DMS 273 (cell line): ENCODE measurements around the gene BBS9.
A peak's percentile ranks its signal among the peaks of the same experiment; 100 is the strongest.
"Not testable (repeated sequence)": the region's sequence is repeated elsewhere in the genome, so short reads cannot be mapped to it uniquely, and the experiment has no call there.

Source experiments
- DNase-seq: peaks from one replicate; lab custom pipeline; 2025; ENCODE audit not compliant: unreplicated experiment; lab: John Stamatoyannopoulos, UW

The BBS9 gene

GRCh38 chr7:33271839-33272371, 142.5 kb downstream of the BBS9 start:
- DNase-seq, result not testable (repeated sequence)

DNA sequence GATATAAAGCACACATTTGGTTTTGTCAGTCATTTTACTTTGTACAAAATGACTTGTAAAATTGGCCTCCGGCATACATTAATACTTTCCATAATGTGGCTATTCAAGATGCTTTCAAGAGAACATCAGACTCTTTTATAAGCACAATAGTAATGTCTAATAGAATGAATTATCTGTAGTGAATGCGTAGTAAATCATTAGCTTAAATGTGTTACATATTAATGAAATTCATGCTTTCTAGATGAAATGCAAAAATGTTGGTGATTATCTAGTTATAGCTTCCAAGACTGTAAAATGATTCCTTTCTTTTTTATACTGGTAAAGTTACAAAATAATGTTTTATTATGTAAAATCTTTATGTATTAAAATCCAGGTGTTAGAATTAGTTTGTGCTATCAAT, 144.0 kb downstream of the BBS9 start:
- no peak for DNase-seq

- no peak for DNase-seq
Observed at GRCh38 chr7:33276325-33276724, 147.0 kb downstream of the BBS9 start.

- DNase-seq, result no peak
Observed at GRCh38 chr7:33276729-33277128, 147.4 kb downstream of the BBS9 start.

- no peak for DNase-seq
Observed at GRCh38 chr7:33278095-33278494, 148.7 kb downstream of the BBS9 start.

DNA sequence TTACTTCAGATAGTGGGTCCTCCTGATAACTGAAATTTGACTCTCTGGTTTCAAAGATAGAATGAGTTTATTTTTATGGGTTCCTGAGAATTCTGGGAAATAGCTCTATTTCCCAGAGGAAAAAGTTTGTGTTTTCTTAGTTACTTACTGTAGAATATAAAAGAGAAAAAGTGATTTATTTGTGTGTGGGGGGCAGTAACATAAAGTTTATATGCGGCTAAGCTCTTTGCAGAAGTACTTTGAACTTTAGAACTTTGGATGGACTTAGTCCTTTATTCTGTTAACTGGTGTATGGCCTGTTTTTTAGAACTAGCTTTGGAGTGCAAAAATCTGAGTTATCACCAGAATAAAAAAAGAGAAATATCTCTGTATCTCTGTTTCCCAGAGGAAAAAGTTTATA, 157.1 kb downstream of the BBS9 start:
- DNase-seq, result no peak

DNA sequence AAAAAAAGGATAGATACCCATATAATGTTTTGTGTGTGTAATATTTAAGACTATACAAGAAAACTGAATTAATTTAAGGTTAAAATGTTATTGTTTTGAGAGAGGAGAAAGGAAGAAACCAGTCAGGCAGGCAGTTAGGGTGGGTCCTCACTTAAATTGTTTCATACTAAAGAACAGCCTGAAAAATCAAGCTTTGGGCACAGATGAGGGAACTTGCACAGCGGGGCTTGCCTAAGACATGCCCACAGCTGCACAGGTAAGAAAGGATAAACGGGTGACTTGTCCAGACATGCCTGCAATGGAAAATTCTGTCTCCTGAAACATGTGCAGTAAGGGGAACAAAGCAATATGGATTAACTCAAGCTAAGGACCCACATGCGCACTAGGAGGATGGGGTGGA, 158.4 kb downstream of the BBS9 start:
- no peak for DNase-seq

- no peak for DNase-seq
Observed at GRCh38 chr7:33298848-33299247, 169.5 kb downstream of the BBS9 start.

DNA sequence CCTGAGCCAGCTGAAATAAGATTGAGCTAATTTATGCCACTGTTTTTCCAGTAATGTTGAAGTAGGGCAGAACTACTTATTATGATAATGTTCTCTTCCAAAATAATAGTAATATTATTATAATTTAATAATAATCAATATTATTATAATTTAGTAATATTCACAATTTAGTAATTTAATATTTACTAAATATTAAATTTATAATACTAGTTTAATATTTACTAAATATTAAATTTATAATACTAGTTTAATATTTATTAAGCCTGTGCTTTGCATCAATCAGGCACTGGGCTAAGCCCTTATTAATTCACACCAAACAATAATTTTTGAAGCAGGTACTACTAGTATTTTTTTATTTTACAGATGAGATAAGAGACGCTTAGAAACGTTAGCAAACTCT, 170.1 kb downstream of the BBS9 start:
- no peak for DNase-seq

GRCh38 chr7:33300131-33300530, 170.8 kb downstream of the BBS9 start:
- DNase-seq, result peak; percentile 14

GRCh38 chr7:33300742-33301141, 171.4 kb downstream of the BBS9 start:
- DNase-seq, result no peak

GRCh38 chr7:33303978-33304557, 174.7 kb downstream of the BBS9 start:
- not testable (repeated sequence) for DNase-seq

DNA sequence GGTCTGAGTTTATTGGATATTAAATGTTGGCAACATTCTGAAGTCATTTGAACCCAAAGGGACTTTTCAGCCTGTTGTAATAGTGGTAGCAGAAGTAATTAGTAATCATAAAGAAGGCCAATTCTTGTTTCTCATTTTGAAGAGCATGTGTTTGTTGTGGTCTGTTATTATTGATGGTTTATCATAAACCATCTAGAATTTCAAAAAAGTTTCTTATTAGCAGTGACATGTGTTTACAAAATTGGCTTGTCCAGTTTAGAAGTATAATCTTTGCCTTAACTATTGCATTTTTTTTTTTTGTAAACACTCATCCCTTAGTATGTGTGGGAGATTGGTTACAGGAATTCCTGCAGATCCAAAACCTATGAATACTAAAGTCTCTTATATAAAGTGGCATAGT, 177.8 kb downstream of the BBS9 start:
- no peak for DNase-seq

DNA sequence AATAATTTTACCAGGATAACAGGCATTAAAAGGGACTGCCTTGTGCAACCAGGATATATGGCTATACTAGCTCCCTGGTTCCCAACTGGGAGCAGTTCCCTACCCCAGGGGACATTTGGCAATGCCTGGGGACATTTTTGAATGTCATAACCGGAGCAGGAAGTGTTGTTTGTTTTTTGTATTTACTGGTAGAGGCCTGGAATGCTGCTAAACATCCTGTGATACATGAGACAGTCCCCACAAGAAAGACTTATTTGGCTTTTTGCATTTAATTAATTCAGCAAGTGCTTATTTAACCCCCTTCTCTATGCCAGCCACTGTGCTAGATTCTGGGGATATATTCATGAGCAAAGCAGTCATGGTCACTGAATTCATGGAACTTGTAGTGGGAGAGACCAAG, 181.2 kb downstream of the BBS9 start:
- no peak for DNase-seq

GRCh38 chr7:33325754-33326484, 196.6 kb downstream of the BBS9 start:
- DNase-seq, result no peak

DNA sequence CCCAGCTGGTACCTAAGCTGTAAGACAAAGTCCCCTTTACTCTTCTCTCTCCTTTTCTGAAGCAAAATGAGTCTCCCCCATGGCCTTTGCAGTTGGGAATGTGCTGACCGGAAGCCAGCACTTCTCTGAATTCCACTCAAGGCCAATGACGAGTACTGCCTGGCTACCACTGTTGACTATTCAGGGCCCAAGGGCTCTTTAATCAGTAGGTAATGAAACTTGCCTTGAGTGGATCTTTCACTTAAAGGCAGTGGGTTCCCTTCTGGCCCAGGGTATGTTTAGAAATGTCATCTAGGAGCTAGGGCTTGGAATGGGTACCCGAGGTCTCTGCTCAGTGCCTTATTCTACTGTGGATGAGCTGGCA, 197.1 kb downstream of the BBS9 start:
- DNase-seq, result no peak

DNA sequence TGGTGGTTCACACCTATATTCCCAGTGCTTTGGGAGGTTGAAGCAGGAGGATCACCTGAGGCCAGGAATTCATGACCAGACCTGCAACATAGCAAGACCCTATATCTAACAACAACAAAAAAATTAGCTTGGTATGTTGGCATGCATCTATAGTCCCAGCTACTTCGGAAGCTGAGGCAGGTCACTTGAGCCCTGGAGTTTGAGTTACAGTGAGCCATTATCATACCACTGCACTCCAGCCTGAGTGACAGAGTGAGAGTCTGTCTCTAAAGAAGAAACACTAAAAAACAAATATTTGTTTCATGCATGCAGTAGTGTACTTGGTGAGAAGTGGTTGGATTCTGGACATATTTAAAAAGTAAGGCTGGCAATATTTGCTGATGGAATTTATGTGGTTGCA, 198.1 kb downstream of the BBS9 start:
- DNase-seq, result no peak

GRCh38 chr7:33334349-33334748, 205.0 kb downstream of the BBS9 start:
- DNase-seq, result peak; percentile 66

DNA sequence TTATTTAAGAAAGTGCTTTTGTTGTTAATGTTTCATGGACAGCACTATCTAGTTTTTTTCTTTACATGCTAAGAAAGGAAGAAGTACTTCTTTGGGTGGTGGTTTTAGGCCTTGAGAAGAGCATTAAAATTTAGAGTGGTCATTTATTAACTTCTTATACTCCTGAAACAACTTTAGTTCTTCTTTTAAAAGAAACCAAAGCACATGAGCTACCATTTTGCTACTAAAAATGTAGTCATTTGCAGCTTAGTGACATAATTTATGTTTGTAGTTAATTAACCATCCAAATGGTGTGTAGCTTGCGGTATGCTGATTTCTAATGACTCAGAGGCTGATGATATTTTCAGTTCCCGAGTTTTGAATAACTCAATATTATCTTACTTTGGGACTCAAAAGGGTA, 207.5 kb downstream of the BBS9 start:
- no peak for DNase-seq

- no peak for DNase-seq
Observed at GRCh38 chr7:33339074-33339790, 209.9 kb downstream of the BBS9 start.

- DNase-seq, result no peak
Observed at GRCh38 chr7:33346055-33346454, 216.7 kb downstream of the BBS9 start.

GRCh38 chr7:33350577-33350976, 221.2 kb downstream of the BBS9 start:
- DNase-seq, result no peak
